ENCODE measurements around the gene C10orf71.

Gene C10orf71

DNA sequence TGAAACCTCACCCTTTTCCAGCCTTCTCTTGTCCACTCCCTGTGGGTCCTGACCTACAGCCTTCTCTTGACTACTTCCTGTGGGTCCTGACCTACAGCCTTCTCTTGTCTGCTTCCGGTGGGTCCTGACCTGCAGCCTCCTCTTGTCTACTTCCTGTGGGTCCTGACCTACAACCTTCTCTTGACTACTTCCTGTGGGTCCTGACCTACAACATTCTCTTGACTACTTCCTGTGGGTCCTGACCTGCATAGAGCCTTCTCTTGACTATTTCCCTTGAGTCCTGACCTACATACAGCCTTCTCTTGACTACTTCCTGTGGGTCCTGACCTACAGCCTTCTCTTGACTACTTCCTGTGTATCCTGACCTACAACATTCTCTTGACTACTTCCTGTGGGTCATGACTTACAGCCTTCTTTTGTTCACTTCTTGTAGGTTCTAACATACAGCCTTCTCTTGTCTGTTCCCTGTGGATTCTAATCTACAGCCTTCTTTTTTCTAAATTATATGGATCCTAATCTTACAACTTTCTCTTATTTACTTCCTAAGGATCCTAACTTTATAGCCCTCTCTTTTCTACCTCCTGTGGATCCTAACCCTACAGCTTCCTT, 36.5 kb downstream of the C10orf71 start:
- DNase-seq (ENCODE audit: low read depth in 2 of 2) = no peak

DNA sequence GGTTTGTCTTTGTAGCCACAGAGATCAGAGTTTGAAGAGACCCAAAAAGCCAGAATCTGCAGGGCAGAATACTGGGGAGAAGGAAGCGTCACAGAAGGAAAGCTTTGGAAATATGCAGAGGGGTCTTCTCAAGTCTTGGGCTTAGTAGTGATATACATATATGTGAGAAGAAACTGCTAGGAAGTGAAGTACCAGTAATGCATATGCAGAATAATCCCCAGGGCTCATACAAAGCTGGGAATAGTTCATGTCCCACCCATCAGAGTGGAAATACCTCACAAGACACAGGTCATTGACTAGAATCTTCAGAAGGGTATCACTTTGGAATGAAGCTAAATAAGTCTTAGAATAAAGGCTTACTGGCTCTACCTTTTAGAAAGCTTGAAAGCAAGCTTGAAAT, 39.6 kb downstream of the C10orf71 start:
- DNase-seq (ENCODE audit: low read depth in 2 of 2) = no peak

DNA sequence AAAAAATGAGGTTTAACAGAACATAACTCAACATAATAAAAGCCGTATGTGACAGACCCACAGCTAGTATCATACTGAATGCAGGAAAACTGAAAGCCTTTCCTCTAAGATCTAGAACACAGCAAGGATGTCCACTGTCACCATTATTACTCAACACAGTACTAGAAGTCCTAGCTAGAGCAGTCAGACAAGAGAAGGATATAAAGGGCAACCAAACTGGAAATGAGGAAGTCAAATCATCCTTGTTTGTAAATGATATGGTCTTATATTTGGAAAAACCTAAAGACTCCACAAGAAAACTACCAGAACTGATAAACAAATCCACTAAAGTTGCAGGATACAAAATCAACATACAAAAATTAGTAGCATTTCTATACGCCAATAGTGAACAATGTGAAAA, 45.9 kb downstream of the C10orf71 start:
- no peak for DNase-seq (ENCODE audit: low read depth in 2 of 2)

DNA sequence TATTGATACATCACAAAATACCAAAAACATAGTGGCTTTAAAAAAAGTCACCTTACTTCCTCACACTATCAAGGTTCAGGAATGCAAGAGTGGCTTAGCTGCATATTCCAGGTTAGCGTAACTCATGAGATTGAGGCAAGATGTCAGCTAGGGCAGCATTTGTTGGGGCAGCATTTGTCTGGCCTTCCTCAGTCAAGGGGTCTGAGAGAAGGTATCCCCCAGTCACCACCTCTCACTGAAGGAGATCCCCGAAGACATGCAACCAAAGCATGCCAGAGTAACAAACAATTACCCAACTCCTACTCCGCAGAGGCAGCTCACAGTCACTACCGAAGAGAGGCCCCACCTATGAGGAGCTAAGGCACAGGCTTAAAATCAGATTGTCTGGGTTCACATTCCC, 48.4 kb downstream of the C10orf71 start:
- DNase-seq (ENCODE audit: low read depth in 2 of 2) = no peak

DNA sequence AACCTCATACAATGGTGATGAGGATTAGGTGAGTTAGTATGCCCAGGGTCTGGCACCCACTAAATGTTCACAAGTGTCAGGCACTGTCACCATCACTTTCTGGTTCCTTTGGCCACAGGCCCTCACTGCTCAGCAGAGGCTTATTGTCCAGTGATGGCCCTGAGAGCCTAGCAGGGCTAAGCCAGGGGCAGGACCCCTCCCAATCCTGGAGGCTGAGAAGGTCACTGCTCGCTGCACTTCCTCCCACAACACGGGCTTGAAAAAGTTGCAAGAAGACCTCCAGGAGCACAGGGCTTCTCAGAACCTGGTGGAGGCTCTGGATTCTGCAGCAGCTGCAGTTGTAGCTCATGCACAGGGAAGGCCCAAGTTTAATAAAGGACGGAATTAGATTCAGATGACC, 48.9 kb downstream of the C10orf71 start:
- no peak for DNase-seq (ENCODE audit: low read depth in 2 of 2)

DNA sequence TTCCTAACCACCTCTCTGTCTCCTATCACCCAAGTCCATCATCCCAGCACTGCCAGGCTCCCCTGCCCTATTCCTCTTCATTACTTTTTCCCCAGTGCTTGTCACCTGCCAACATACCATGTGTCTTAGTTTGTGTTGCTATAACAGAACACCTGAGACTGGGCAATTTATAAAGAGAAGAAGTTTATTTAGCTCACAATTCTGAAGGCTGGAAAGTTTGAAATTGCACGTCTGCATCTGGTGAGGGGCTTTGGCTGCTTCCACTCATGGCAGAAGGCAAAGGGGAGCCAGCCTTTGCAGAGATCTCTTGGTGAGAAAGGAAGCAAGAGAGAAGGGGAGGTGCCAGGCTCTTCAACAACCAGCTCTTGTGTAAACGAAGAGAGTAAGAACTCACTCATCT, 49.6 kb downstream of the C10orf71 start:
- no peak for DNase-seq (ENCODE audit: low read depth in 2 of 2)

DNA sequence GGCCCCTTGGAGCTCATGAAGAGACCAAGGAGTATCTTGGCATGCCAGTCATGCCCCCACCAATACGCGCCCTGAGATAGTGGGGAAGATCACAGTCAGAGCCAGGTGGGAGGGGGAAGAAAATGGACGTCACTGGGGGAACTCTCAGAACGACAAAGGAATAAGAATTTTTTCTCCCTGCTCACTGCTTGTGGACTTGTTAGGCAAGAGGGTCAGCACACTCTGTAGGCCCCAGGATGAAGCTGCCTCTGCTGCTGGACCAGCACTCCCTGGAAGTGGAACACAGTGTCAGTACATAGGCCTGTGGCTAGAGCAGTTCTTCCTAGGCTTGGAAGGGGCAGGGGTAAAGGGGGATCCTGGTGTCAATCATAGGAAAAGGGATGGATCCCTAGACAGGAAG, 50.4 kb downstream of the C10orf71 start:
- DNase-seq (ENCODE audit: low read depth in 2 of 2) = no peak

DNA sequence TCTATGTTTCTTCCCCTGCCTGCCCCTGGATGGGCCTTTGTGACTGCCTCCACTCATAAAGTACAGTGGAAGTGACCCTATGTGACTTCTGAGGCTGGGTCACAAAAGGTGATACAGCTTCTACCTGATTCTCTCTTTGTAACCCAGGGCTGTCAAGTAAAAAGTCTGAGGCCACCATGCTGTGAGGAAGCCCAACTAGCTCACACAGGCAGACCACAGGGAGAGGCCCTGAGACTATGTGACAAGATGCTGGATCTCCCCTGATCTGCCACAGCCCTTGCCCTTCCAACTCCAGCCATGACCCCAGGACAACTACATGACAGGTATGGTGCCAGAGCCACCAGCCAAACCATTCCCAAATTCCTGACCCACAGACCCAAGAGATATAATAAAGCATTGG, 51.2 kb downstream of the C10orf71 start:
- DNase-seq (ENCODE audit: low read depth in 2 of 2) = no peak

DNA sequence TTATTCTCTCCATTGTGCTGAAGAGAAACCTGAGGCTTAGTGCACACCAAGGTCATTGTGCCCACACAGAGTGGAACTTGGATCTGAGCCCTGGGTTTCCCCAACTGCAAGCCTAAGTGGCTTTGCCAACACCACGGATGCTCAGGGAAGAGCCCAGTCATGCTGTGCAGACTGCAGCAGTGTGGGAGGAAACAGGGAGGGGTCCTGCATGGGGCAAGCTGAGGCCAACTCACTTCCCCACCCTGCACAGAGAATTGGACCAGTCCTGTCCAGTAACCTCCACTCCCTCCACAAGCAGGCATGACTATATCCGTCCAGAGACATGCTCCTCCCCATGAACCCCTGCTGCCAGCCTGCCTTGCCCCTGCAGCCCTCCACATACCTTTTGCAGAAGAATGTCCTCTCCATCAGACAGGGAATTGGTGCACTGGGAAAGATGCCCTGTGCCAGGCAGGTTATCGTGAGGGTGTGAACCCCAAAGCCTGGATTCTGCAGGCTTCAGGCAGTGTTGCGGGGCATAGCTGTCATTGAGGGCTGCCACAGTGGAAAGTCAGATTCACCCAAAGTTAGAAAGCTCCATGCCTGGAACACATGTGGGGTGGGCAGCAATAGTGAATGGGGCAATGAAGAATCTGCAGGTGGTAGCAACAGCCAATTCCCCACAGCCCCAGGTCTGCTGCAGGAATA, 52.0 kb downstream of the C10orf71 start:
- no peak for DNase-seq (ENCODE audit: low read depth in 2 of 2)

DNA sequence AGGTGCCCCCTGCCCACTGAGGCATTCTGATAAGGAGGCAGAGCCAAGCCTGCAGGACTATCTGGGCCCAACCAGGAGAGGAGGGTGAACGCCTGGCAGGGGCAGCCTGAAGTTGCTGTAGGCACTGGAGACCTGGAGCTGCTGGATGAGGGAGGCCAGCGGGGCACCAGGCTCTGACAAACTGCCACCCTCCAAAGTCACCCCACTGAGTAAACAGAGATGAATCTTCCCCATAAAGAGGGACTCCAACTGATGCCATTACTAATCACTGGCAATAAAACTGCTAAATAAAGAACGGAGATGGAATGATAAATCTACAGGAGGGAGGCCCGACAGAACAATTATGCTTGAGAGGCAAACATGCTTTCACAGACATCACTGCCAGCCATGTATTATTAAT, 52.7 kb downstream of the C10orf71 start:
- no peak for DNase-seq (ENCODE audit: low read depth in 2 of 2)

DNA sequence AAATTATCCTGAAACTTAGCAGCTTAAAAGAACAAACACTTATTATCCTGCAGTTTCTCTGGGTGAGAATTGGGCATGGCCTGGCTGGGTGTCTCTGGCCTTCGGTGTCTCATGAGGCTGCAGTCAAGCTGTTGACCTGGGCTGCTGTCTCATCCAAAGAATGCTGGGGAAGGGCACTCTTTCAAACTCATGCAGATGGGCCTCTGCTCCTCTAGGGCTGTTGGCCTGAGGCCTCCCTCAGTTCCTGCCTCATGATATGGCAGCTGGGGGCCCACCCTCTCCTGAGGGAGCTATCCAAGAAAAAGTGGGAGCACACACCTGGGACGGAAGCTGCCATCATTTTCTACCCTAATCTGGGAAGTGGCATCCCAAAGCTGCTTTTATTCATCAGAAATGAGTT, 53.4 kb downstream of the C10orf71 start:
- DNase-seq (ENCODE audit: low read depth in 2 of 2) = no peak

DNA sequence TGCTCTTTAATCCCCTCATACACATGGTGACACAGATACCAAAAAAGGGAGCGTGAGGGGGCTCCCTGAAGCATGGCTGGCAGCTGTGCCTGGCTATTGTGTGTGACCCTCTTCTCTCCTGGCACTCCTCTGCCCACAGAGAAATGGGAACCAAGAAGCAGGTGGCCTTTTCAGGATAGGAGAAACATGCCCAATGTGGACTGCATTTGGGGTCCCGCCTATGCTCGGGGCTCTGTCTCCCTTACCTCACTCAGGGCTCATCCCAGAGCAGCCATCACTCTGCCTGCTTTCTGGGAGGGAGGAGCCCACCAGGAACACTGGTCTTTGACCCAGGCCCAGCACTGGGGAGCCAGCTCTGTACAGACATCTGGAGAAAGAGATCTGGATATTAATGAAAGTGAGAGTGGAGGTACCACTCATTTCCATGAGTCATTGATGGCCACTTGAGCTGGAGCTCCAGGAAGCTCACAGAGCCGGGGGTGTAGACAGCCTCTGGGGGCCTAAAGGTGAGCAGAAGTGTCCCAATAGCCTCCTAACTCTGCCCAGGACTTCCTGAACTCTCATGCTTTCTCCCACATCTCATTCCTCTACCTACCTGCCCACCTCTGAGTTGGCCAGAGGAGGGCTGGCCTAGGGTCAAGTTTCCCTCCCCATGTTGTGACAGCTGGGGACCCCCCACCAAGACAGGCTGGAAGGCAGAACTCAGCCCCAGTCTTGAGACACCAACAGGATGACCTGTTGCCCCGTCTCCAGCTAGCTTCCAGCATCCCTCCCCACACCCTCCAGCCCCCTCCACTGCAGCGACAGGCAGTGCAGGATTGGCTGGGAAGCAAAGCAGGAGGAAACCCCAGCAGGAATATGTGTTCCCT, 54.3 kb downstream of the C10orf71 start:
- no peak for DNase-seq (ENCODE audit: low read depth in 2 of 2)

DNA sequence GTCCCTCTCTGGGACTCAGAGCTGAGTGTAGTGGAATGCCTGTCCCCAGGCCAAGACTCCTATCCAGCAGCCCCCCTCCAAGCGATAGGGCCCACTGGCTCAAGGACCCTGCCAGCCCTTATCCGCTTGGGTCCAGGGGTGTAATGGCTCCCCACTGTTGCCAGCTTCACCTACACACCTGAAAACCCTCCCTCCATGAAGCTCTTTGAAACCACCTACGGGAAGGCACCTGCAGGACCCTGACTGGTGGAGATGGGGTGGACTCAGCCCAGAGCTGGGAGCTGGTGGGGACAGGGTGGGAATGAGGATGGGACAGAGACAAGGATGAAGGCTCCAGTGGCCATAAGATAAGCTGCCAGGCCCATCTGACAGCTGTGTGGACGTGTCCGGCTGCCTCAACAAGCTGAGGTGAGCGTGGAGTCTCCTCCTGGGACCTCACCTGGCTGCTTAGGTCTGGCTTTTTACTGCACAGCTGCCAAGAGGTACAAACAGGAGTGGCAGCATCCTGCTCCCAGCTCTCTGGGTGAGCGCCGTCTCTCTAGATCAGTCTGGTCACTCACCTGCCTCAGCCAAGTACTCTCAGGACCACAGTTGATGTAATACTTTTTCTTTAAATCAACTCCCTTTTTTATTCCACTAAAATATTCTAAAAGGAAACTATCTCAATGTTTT, 55.1 kb downstream of the C10orf71 start:
- no peak for DNase-seq (ENCODE audit: low read depth in 2 of 2)

DNA sequence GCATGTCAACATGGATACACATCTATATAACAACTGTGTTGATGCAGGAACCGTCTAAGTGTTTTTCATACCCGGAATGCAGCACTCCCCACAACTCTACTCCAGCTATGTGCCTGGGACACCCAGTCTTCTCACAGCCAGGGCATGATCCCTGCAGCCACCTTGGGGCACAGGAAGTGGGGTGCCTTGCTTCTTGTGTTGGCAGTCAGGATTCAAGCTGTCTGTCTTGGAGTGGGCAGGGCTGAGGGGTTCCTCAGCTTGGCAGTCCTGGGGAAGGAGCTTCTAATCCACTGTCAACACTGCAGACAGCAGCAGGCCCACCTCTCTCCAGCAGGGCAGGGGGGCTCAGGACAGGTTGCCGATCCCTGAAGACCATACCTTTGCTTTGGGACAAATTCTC, 55.6 kb downstream of the C10orf71 start:
- DNase-seq (ENCODE audit: low read depth in 2 of 2) = no peak

DNA sequence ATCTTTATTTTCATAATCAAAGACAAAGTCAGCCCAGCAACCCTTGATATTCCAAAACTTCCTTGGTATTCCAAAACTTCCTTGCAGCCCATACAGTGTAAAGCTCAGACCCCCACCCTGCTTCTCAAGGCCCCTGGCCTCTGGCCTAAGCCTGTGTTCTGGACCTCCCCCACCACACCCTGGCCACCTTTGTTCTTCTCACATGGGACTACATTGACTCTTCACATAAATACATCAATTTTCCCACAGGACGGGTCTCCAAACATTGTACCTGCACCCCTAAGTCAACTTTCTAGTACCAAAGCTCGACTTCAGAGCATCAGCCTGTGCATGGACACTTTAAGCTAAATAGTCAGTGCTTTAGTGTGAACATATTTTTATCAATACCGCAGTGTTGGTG, 56.3 kb downstream of the C10orf71 start:
- DNase-seq (ENCODE audit: low read depth in 2 of 2) = no peak

DNA sequence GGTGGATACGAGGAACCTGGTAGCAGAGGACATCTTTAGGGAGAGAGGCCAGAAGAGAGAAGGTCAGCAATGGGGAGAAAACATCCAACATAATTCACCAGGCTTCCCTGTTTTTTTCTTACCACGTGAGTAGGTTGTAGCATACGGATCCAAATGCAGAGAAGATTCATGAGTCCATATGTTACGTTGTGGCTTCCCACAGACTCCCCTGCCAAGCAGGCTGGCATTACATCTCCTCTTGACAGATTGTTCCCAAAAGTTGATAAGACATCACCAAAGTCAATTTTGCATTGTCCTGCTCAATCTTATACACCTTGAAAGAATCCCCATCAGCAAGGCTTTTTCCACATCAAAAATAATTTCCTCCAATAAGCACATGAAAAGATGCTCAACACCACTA, 57.2 kb downstream of the C10orf71 start:
- no peak for DNase-seq (ENCODE audit: low read depth in 2 of 2)

DNA sequence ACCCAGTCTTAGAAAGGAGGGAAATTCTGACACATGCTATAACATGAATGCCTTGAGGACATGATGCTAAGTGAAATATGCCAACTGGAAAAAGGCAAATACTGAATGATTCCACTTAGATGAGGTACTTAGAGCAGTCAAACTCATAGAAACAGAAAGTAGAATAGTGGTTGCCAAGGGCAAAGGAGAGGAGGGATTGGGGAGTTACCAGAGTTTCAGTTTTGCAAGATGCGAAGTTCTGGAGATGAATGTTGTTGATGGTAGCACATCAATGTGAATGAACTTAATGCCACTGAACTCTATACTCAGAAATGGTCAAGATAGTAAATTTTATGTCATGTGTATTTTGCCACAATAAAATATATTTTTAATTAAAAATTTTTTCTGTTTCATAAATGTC, 58.0 kb downstream of the C10orf71 start:
- no peak for DNase-seq (ENCODE audit: low read depth in 2 of 2)

DNA sequence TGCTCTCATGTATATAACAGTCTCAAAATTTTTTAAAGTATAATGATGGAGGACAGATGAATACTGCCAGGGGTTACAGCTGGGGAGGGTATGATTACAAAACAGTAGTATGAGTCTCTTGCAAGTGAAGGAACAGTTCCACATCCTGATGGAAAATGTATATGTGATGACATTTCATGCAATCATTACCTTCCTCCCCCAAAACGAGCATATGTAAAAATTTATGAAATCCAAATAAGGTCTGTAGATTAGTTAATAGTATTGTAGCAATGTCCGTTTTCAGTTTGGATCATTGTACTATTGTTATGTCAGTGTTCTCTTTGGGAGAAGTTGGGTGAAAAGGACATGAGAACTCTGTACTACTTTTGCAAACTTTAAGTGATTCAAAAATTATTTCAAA, 58.9 kb downstream of the C10orf71 start:
- DNase-seq (ENCODE audit: low read depth in 2 of 2) = no peak

DNA sequence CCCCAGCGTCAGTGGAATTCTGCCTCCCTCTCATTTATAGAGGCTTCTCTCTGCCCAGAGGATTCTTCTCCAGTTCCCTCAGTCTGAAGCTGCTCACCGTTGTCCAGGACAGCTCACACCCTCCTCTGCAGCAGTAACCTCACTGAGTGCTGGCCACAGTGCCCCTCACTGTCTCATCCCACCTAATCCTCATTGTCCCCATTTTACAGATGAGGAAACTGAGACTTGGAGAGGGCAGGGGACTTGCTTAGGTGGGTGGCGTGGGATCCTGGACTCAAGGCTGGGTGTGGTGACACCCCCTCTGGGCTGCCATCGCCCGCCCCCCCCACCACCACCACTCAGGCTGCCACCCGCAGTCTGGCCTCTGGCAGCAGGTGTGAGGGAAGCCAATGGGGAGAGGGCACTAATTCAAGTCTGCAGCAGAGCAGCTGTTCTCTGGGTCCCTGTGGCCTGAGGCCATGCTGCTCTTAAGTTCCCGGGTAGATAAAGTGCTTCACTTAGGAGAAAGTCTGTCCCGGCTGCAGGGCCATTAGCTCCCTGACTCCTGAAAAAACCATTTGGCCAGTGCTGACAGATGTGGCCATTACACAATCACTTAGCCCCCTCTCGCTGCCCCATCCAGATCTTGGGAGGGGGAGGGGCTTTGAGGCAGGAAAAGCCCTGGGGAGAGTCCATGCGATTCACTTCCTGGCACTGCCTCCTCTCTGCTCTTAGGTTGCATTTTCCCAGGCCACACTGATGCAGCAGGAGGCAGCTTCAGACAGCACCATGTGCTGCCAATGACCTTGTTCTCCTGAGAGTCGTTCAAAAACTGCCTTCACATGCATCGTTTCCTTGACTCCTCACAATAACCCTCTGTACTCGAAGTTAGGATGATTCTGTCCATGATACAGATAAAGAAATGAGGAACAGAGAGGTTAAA, 60.6 kb downstream of the C10orf71 start:
- no peak for DNase-seq (ENCODE audit: low read depth in 2 of 2)

DNA sequence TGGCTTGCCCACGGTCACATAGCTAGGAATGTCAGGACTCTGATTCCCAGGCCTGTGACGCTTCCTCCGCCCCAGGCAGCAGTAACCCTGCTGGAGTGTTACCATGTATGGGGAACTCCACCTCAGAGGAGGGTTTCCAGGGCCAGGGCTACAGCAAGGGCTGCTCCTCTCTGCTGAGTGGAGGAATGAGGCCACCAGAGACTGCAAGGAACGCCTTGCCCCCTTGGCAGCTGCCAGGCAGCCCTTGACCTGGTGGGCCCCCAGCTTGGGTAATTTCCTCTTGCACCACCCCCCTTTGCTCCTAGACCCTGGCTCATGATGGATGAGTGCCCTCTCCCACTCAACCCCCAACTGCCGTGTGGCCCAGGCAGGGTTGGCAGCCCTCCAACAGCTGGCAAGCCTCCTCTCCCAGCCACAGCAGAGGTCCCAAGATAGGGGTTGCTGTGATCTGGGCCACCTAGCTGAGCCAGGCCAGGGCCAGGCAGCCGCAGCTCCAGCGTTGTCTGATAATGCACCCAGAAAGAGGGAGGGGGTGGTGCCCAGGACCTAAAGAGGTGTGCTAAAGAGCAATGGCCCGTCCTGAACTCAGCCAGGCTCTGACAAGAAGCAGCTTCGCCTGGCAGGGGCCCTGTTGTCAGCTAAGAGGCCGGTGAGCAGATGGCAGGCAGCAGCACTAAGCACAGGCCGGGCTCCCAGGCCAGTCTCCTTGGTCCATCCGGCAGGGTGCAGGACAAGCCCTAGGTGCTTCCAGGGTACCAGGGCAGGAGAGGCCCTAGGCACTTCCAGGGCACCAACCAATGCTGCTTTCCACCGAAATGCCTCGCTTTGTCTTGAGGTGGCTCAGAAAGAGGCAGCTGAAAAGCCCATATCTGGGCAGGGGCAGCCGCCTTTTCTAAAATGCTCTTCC, 61.6 kb downstream of the C10orf71 start:
- no peak for DNase-seq (ENCODE audit: low read depth in 2 of 2)

All from stimulated activated CD4-positive, alpha-beta T cell treated with anti-CD3 and anti-CD28 coated beads, Interleukin-1b, Interleukin-23, amount 100 ng/mL, for 1 hour (primary cell).